GM12878 (cell line): ENCODE measurements around the gene MYO7A. TPM values are rescaled to one million over a fixed set of nuclear protein-coding genes. Genes with fewer than 3 reads are reported as not detected.

Source experiments
- ATAC-seq: fragments of 200-7000 bp; cut with Tn5 transposase; 3 replicates; pipeline ENCODE4 v1.9.1; 2020; ENCODE audit warnings: mild to moderate bottlenecking, moderate library complexity
- BruUV-seq: library from RNA; stranded (reverse); fragments of 400-500 nt; replicated peaks from 2 replicates; lab custom pipeline; 2021; lab: Mats Ljungman, UMichigan
- CTCF ChIA-PET: fragments of 300-600 bp; sonication (Branson Sonifier 250); formaldehyde crosslinking; extraction: SDS; loops from one replicate; lab custom pipeline; 2021; ENCODE audit warnings: inconsistent platforms; lab: Yijun Ruan, JAX
- POLR2A ChIA-PET: fragments of 350-600 bp; formaldehyde crosslinking; extraction: SDS; loops from one replicate; lab custom pipeline; 2021; ENCODE audit warnings: inconsistent platforms; lab: Charles Lee
- RAD21 ChIA-PET: fragments of 300-600 bp; sonication (Branson Sonifier 250); formaldehyde crosslinking; loops from one replicate; lab custom pipeline; 2023; ENCODE audit warnings: antibody characterized with exemption; ENCODE audit not compliant: unreplicated experiment; lab: Charles Lee
- SMC1A ChIA-PET: fragments of 300-600 bp; sonication (Branson Sonifier 250); formaldehyde crosslinking; loops from one replicate; lab custom pipeline; 2023; ENCODE audit not compliant: unreplicated experiment, uncharacterized antibody; lab: Charles Lee
- DNase-seq: peaks from one replicate; pipeline ENCODE4 v3.0.0-alpha.2; 2011; ENCODE audit warnings: low read depth, low spot score
- FAIRE-seq: peaks from 3 replicates; lab custom pipeline; 2011; peaks lifted over from hg19 to GRCh38; lab: Jason Lieb, UNC
- H2AFZ ChIP-seq: 2 replicates; pipeline ENCODE4 v1.6.0; 2011; ENCODE audit warnings: low read depth, low read length, control low read depth; ENCODE audit not compliant: control insufficient read depth
- H3K27ac ChIP-seq: 2 replicates; pipeline ENCODE4 v1.5.1; 2011; ENCODE audit warnings: control low read depth; ENCODE audit not compliant: control insufficient read depth, insufficient read depth
- H3K27me3 ChIP-seq, 2 experiments: replicated peaks in 1 of 2; 2 replicates each; pipeline versions ENCODE4 v1.6.0 to v1.6.1; 2011; ENCODE audit warnings: low read length in 1 of 2; ENCODE audit not compliant: control insufficient read depth in 2 of 2, insufficient read depth in 2 of 2
- H3K36me3 ChIP-seq, 2 experiments: 2 replicates each; pipeline ENCODE4 v1.5.1; 2011; ENCODE audit warnings: low read length in 1 of 2; ENCODE audit not compliant: control insufficient read depth in 2 of 2, insufficient read depth in 2 of 2
- H3K4me1 ChIP-seq: 2 replicates; pipeline ENCODE4 v1.6.1; 2011; ENCODE audit warnings: mild to moderate bottlenecking, low read length, moderate library complexity, mixed read lengths; ENCODE audit not compliant: control insufficient read depth, insufficient read depth
- H3K4me2 ChIP-seq: 2 replicates; pipeline ENCODE4 v1.6.0; 2011; ENCODE audit warnings: control low read depth; ENCODE audit not compliant: control insufficient read depth, insufficient read depth
- H3K4me3 ChIP-seq: fragments of 200-600 bp; sonication (generic); 2 replicates; pipeline ENCODE4 v1.5.1; 2016
- H3K79me2 ChIP-seq: 2 replicates; pipeline ENCODE4 v1.6.0; 2011; ENCODE audit warnings: low read length; ENCODE audit not compliant: control insufficient read depth, insufficient read depth
- H3K9ac ChIP-seq: 2 replicates; pipeline ENCODE4 v1.8.0; 2011; ENCODE audit warnings: low read length, control low read depth, mixed read lengths; ENCODE audit not compliant: control insufficient read depth, insufficient read depth
- H3K9me3 ChIP-seq: replicated peaks from 3 replicates; pipeline ENCODE4 v1.5.1; 2011; ENCODE audit warnings: mild to moderate bottlenecking, low read length; ENCODE audit not compliant: control insufficient read depth, insufficient read depth
- H4K20me1 ChIP-seq: 2 replicates; pipeline ENCODE4 v1.6.0; 2011; ENCODE audit not compliant: control insufficient read depth, insufficient read depth
- CHD4 ChIP-seq: fragments of 200-600 bp; sonication (generic); IDR thresholded peaks from 2 replicates; pipeline ENCODE4 v1.6.1; 2016; ENCODE audit warnings: mild to moderate bottlenecking
- DPF2 ChIP-seq: fragments of 450-650 bp; IDR thresholded peaks from 2 replicates; pipeline ENCODE4 v1.6.1; 2017; ENCODE audit warnings: mild to moderate bottlenecking
- IRF4 ChIP-seq: IDR thresholded peaks from 2 replicates; pipeline ENCODE4 v1.6.1; 2011; ENCODE audit warnings: low read depth, low read length
- NRF1 ChIP-seq: conservative IDR thresholded peaks from 2 replicates; pipeline ENCODE4 v1.6.1; 2011; ENCODE audit warnings: mild to moderate bottlenecking, low read depth, low read length, improper control_type of control experiment
- WGBS: methylation state at CpG from one replicate; pipeline ENCODE4 v1.1.6; 2016; ENCODE audit warnings: low lambda C conversion rate; ENCODE audit not compliant: insufficient replicate concordance, insufficient coverage; ENCODE audit errors: missing lambda C conversion rate; 5-methylcytosine and 5-hydroxymethylcytosine counted together
- in situ Hi-C: fragments of 300-500 bp; cut with MboI; formaldehyde crosslinking; loops from 9 replicates; pipeline ENCODE4 v1.14.3; 2018; ENCODE audit warnings: mixed read lengths
- intact Hi-C: fragments of 100-400 bp; cut with micrococcal nuclease; formaldehyde crosslinking; loops from one replicate; pipeline ENCODE4 v1.14.2; 2022; ENCODE audit not compliant: unreplicated experiment
- polyA plus RNA-seq, 11 experiments: library from polyadenylated mRNA; depleted of rRNA in 4 of 11; unstranded in 6 of 11; stranded (reverse) in 5 of 11; fragments of >200 nt; fragmentation: Nextera tagmentation in 4 of 11; fragmentation: Illumina TruSeq in 1 of 11; extraction: Ambion mirVana in 4 of 11; extraction: Trizol in 1 of 11; gene quantifications; 1 replicate in 1 of 11; 2 replicates in 10 of 11; pipeline versions ENCODE4 v1.2.1 to v1.2.3, GENCODE V29; 2011 to 2016; ENCODE audit warnings: inconsistent platforms in 2 of 11, missing spikeins in 2 of 11, low read depth in 1 of 11
- total RNA-seq, 4 experiments: library from RNA; depleted of rRNA in 3 of 4; stranded (reverse); fragments of >200 nt in 3 of 4; fragmentation: Illumina TruSeq in 1 of 4; extraction: Trizol in 1 of 4; gene quantifications; 2 replicates each; pipeline versions ENCODE4 v1.2.1 to v1.2.3, GENCODE V29; 2013 to 2021
- TF ChIP-seq, protein P1 (sequence below): IDR thresholded peaks from 2 replicates; pipeline ENCODE4 v1.6.1; 2012; ENCODE audit warnings: improper control_type of control experiment, low read depth, low read length; ENCODE audit not compliant: insufficient replicate concordance

Gene MYO7A
- total and polyA plus RNA-seq, 10 of the 15 experiments (the other 5 are each of a cell fraction or from before 2014, with no cell fraction given), result 0.01 to 0.21 (median 0.04) TPM; not detected in 6

DNA sequence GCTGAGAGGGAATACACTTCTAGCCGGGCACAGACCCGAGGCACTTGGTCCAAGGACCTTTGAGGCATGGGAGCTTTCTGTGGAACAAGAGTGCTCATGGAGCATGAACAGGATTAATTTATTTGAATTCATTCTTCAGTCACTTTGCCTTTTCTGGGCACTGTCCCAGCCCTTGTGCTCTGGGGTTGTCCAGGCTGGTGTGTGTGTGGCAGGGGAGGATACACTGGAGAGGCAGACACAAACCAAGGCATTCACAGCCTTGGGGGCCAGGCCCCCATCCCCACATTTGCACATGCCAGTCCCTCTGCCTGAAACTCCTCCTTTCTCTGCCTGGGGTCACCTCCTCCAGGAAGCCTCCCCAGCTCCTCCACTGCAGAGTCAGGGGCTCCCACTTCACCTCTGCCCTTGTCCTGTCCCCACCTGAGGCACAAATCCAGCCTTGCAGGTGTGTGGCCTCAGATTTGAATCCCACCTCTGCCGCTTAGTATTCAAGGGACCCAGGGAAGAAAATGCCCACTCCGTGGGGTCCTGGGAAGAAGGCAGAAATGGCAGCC is 55.5 kb downstream of the MYO7A start:
- POLR2A ChIA-PET, result no interaction called here
- ATAC-seq, result no peak
- Histone ChIP-seq H3K27me3 (peaks cover 0 to 4% of the 10 kb centered on the region in 2 experiments; a peak in 2 of 4 replicates), H3K27ac (no peak overlapping the region), H3K4me1 (no peaks in the 10 kb centered on the region), H4K20me1 (no peaks in the 10 kb centered on the region)
- in situ Hi-C loops, result no loop called here
- CTCF ChIA-PET, result no interaction called here
- DNase-seq, result no peak
- 25% methylated on average over 4 of the region's 4 CpGs for WGBS
- RAD21 ChIA-PET, result interaction anchor here (1.2 kb wide), 1 partner anchor 365 kb away, joined by 4 read pairs; no protein-coding TSS in a partner anchor
- TF ChIP-seq, protein P1, sequence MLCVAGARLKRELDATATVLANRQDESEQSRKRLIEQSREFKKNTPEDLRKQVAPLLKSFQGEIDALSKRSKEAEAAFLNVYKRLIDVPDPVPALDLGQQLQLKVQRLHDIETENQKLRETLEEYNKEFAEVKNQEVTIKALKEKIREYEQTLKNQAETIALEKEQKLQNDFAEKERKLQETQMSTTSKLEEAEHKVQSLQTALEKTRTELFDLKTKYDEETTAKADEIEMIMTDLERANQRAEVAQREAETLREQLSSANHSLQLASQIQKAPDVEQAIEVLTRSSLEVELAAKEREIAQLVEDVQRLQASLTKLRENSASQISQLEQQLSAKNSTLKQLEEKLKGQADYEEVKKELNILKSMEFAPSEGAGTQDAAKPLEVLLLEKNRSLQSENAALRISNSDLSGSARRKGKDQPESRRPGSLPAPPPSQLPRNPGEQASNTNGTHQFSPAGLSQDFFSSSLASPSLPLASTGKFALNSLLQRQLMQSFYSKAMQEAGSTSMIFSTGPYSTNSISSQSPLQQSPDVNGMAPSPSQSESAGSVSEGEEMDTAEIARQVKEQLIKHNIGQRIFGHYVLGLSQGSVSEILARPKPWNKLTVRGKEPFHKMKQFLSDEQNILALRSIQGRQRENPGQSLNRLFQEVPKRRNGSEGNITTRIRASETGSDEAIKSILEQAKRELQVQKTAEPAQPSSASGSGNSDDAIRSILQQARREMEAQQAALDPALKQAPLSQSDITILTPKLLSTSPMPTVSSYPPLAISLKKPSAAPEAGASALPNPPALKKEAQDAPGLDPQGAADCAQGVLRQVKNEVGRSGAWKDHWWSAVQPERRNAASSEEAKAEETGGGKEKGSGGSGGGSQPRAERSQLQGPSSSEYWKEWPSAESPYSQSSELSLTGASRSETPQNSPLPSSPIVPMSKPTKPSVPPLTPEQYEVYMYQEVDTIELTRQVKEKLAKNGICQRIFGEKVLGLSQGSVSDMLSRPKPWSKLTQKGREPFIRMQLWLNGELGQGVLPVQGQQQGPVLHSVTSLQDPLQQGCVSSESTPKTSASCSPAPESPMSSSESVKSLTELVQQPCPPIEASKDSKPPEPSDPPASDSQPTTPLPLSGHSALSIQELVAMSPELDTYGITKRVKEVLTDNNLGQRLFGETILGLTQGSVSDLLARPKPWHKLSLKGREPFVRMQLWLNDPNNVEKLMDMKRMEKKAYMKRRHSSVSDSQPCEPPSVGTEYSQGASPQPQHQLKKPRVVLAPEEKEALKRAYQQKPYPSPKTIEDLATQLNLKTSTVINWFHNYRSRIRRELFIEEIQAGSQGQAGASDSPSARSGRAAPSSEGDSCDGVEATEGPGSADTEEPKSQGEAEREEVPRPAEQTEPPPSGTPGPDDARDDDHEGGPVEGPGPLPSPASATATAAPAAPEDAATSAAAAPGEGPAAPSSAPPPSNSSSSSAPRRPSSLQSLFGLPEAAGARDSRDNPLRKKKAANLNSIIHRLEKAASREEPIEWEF, result no peak
- no peak for TF ChIP-seq CHD4
- no peak for TF ChIP-seq IRF4
- no peak for TF ChIP-seq NRF1
- TF ChIP-seq DPF2, result no peak
- TF ChIP-seq, all 136 proteins: peak for 0
- Histone ChIP-seq H3K9ac (no peak overlapping the region), H2AFZ (no peak overlapping the region), H3K9me3 (no peaks in the 10 kb centered on the region), H3K79me2 (no peaks in the 10 kb centered on the region), H3K4me2 (no peak overlapping the region), H3K36me3 (no peaks in the 10 kb centered on the region), H3K4me3 (no peak overlapping the region)
- intact Hi-C loops, result no loop called here
- SMC1A ChIA-PET, result no interaction called here
- no peak for FAIRE-seq
- no TSS peak for BruUV-seq
